Neuronal stem cell (in vitro differentiated cells): ENCODE measurements around the gene HIPK4.

Experiments
- DNase-seq: peaks from one replicate; pipeline ENCODE4 v3.0.0-alpha.2; 2013; ENCODE audit warnings: low spot score
- H2AFZ ChIP-seq: one replicate; pipeline ENCODE4 v1.6.1; 2013; ENCODE audit warnings: mild to moderate bottlenecking, low read length, inconsistent platforms
- H2AK5ac ChIP-seq: 2 replicates; pipeline ENCODE4 v1.6.1; 2013; ENCODE audit warnings: low read depth, mild to moderate bottlenecking, inconsistent platforms, low read length, moderate library complexity, mixed read lengths
- H2BK120ac ChIP-seq: 2 replicates; pipeline ENCODE4 v1.6.1; 2013; ENCODE audit warnings: low read depth, mild to moderate bottlenecking, inconsistent platforms, low read length, moderate library complexity, mixed read lengths
- H2BK12ac ChIP-seq: one replicate; pipeline ENCODE4 v1.6.1; 2013; ENCODE audit warnings: low read length, inconsistent platforms
- H2BK15ac ChIP-seq: 2 replicates; pipeline ENCODE4 v1.6.1; 2013; ENCODE audit warnings: mild to moderate bottlenecking, low read length, inconsistent platforms, mixed read lengths
- H2BK5ac ChIP-seq: one replicate; pipeline ENCODE4 v1.6.1; 2013; ENCODE audit warnings: inconsistent platforms, mild to moderate bottlenecking, low read length, moderate library complexity
- H3K14ac ChIP-seq: one replicate; pipeline ENCODE4 v1.6.1; 2013; ENCODE audit warnings: low read length, inconsistent platforms
- H3K18ac ChIP-seq: 2 replicates; pipeline ENCODE4 v1.6.1; 2013; ENCODE audit warnings: low read length, inconsistent platforms
- H3K23ac ChIP-seq: 2 replicates; pipeline ENCODE4 v1.6.1; 2013; ENCODE audit warnings: low read depth, mild to moderate bottlenecking, mixed read lengths, low read length, inconsistent platforms; ENCODE audit not compliant: poor library complexity
- H3K27ac ChIP-seq: replicated peaks from 3 replicates; pipeline ENCODE4 v1.5.1; 2013; ENCODE audit warnings: low read length, inconsistent platforms
- H3K27me3 ChIP-seq, 3 experiments: 2 replicates each; pipeline ENCODE4 v1.6.1; 2013; ENCODE audit warnings: low read length in 3 of 3, mild to moderate bottlenecking in 2 of 3, inconsistent platforms in 1 of 3, low read depth in 1 of 3, mixed read lengths in 1 of 3, moderate library complexity in 1 of 3; ENCODE audit not compliant: control insufficient read depth in 3 of 3, insufficient read depth in 3 of 3
- H3K36me3 ChIP-seq, 2 donors: replicated peaks in 1 of 2; 2 replicates each; pipeline ENCODE4 v1.6.1; 2013; ENCODE audit warnings: low read length in 2 of 2; ENCODE audit not compliant: control insufficient read depth in 2 of 2, insufficient read depth in 2 of 2
- H3K4ac ChIP-seq: 2 replicates; pipeline ENCODE4 v1.6.1; 2013; ENCODE audit warnings: inconsistent platforms, mild to moderate bottlenecking, low read length, moderate library complexity
- H3K4me1 ChIP-seq, 2 donors: 1 replicate in 1 of 2; 2 replicates in 1 of 2; pipeline ENCODE4 v1.6.1; 2013; ENCODE audit warnings: low read length in 2 of 2, low read depth in 1 of 2; ENCODE audit not compliant: control insufficient read depth in 2 of 2, insufficient read depth in 1 of 2
- H3K4me2 ChIP-seq: one replicate; pipeline ENCODE4 v1.6.1; 2013; ENCODE audit warnings: mild to moderate bottlenecking, low read length, inconsistent platforms; ENCODE audit not compliant: insufficient read depth, poor library complexity, severe bottlenecking
- H3K4me3 ChIP-seq, 2 donors: 2 replicates each; pipeline ENCODE4 v1.5.1; 2013; ENCODE audit warnings: low read length in 2 of 2, mild to moderate bottlenecking in 2 of 2, inconsistent platforms in 1 of 2, moderate library complexity in 1 of 2
- H3K79me1 ChIP-seq: one replicate; pipeline ENCODE4 v1.6.1; 2013; ENCODE audit warnings: low read depth, mild to moderate bottlenecking, inconsistent platforms, low read length, moderate library complexity
- H3K9ac ChIP-seq: one replicate; pipeline ENCODE4 v1.6.1; 2013; ENCODE audit warnings: mild to moderate bottlenecking, low read depth, low read length, inconsistent platforms; ENCODE audit not compliant: poor library complexity
- H3K9me3 ChIP-seq, 2 donors: replicated peaks in 1 of 2; 2 replicates each; pipeline versions ENCODE3 to v1.6.1; 2013; ENCODE audit warnings: low read length in 2 of 2, mild to moderate bottlenecking in 2 of 2, inconsistent platforms in 1 of 2, low read depth in 1 of 2, mixed read lengths in 1 of 2, moderate library complexity in 1 of 2; ENCODE audit not compliant: control insufficient read depth in 2 of 2, insufficient read depth in 1 of 2
- H4K8ac ChIP-seq: one replicate; pipeline ENCODE4 v1.6.1; 2013; ENCODE audit warnings: low read depth, mild to moderate bottlenecking, inconsistent platforms, low read length, moderate library complexity
- H4K91ac ChIP-seq: one replicate; pipeline ENCODE4 v1.6.1; 2013; ENCODE audit warnings: low read length, low read depth, mild to moderate bottlenecking, inconsistent platforms; ENCODE audit not compliant: poor library complexity
- WGBS, 2 donors: extraction: QIAGEN DNeasy Blood & Tissue Kit; methylation state at CpG; one replicate each; pipeline ENCODE4 v1.1.7; 2013; ENCODE audit warnings: missing lambda C conversion rate in 2 of 2, mixed read lengths in 1 of 2; ENCODE audit not compliant: insufficient read length in 2 of 2, insufficient replicate concordance in 1 of 2; ENCODE audit errors: extremely low coverage in 2 of 2; 5-methylcytosine and 5-hydroxymethylcytosine counted together

The HIPK4 gene

DNA sequence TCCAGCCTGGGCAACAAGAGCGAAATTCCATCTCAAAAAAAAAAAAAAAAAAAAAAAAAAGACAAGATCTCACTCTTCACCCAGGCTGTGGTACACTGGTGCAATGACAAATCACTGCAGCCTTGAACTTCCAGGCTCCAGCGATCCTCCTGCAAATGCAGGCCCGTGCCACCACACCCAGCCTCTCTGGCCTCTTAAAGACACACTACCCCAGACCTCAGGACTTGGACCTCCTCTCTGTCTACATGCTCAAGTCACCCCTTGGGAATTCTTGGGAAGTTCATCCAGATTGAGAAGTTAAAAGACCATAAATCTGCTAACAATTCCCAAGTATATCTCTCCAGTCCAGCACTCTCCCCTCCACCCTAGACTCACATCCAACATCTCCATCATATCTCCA, 10.6 kb upstream of the HIPK4 start:
- H3K18ac ChIP-seq, result no peak overlapping the region

DNA sequence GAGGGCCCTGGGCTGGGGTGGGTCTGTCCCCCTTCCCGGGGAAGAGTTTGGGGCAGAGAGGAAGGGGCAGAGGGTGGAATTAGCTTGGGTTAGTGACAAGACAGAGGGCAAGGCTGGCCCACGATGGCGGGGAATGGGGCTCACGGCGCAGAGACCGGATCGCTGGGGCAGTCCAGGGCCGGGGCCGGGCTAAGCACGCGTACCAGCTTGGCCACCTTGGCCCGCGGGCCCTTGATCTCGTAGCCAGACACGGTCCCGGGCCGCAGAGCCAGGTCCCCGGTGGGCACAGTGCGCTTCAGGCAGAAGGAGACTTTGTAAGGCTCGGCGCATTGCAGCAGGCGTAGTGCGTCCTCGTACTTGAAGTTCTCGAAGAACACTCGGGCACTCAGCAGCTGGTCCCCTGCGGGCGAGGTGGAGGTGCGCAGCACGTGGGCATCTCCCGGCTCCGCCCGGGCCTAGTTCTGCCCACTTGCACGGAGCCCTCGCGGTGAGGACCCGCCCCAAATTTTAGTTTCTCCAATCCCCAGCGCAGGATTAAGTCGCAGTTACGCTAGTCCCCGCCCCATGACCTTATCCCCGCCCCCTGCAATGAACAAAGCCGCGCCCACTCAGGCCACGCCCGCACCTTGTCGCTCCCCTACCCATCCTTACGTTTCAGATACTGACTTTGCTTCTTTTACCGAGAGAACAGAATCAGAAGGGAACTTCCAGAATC, 8.6 kb upstream of the HIPK4 start:
- H2BK5ac ChIP-seq, result no peak overlapping the region
- no peaks in the 10 kb centered on the region for H3K9me3 ChIP-seq
- H3K27ac ChIP-seq, result no peak overlapping the region
- H3K4me2 ChIP-seq, result peak overlapping the region; percentile 70
- no peaks in the 10 kb centered on the region for H3K36me3 ChIP-seq
- H2BK15ac ChIP-seq, result peak overlapping the region; percentile 88
- H3K4me1 ChIP-seq, result peaks cover 0 to 8% of the 10 kb centered on the region in 2 donors
- H3K4me3 ChIP-seq, result peak overlapping the region in 1 of 2 donors; percentile 50
- no peak overlapping the region for H3K4ac ChIP-seq
- no peak overlapping the region for H3K9ac ChIP-seq
- peak overlapping the region; percentile 46 for H3K23ac ChIP-seq
- peaks cover 1% of the 10 kb centered on the region for H3K79me1 ChIP-seq
- peaks cover 0 to 4% (median 0%) of the 10 kb centered on the region in 3 experiments for H3K27me3 ChIP-seq
- no peak overlapping the region for H2BK120ac ChIP-seq
- DNase-seq, result peak; percentile 58
- H2AK5ac ChIP-seq, result peak overlapping the region; percentile 94
- no peak overlapping the region for H2AFZ ChIP-seq
- peak overlapping the region; percentile 92 for H3K18ac ChIP-seq
- peak overlapping the region; percentile 98 for H3K14ac ChIP-seq
- no peak overlapping the region for H2BK12ac ChIP-seq
- no peak overlapping the region for H4K91ac ChIP-seq
- WGBS, 2 donors, result no CpG with 5 or more reads among the region's 49 CpGs
- H4K8ac ChIP-seq, result peak overlapping the region; percentile 9

More for the DNA sequence above, 10.6 kb upstream of the HIPK4 start:
- Histone ChIP-seq H2BK15ac (no peak overlapping the region), H4K8ac (no peak overlapping the region), H3K4ac (no peak overlapping the region), H3K27ac (no peak overlapping the region), H3K9ac (no peak overlapping the region), H2BK12ac (no peak overlapping the region), H3K9me3 (no peaks in the 10 kb centered on the region), H2BK120ac (no peak overlapping the region), H4K91ac (no peak overlapping the region), H3K27me3 (peaks cover 0 to 4% (median 0%) of the 10 kb centered on the region in 3 experiments), H3K79me1 (peaks cover 1% of the 10 kb centered on the region), H3K4me2 (no peak overlapping the region), H3K4me3 (no peak overlapping the region), H3K23ac (no peak overlapping the region), H3K14ac (no peak overlapping the region), H2BK5ac (no peak overlapping the region), H3K4me1 (peaks cover 1 to 16% of the 10 kb centered on the region in 2 donors), H3K36me3 (no peaks in the 10 kb centered on the region), H2AK5ac (no peak overlapping the region), H2AFZ (no peak overlapping the region)
- no peak for DNase-seq
- no CpG with 5 or more reads among the region's 3 CpGs for WGBS, 2 donors

DNA sequence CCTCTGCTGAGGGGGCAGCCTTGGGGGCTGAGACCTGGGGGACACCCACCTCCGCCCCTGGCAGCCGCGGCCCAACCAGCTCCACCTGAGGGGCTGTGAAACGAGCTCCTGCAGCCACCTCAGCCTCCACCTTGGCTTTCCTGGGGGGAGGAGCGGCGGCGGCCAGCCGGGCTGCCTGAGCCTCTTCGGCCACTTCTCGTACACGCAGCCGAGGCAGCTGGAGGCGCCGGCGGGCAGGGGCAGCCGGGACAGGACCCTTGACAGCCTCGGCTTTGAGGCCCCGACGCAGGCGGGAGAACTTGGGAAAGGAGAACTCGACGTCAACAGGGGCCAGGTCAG, 7.6 kb upstream of the HIPK4 start:
- Histone ChIP-seq H3K23ac (peak overlapping the region; percentile 18), H4K8ac (no peak overlapping the region), H2BK12ac (no peak overlapping the region), H3K4ac (no peak overlapping the region), H3K4me1 (peaks cover 0 to 5% of the 10 kb centered on the region in 2 donors), H3K27me3 (peaks cover 0 to 4% (median 0%) of the 10 kb centered on the region in 3 experiments), H3K27ac (no peak overlapping the region), H3K36me3 (no peaks in the 10 kb centered on the region), H2AK5ac (peak overlapping the region; percentile 68), H3K4me2 (no peak overlapping the region), H3K9me3 (no peaks in the 10 kb centered on the region), H3K9ac (no peak overlapping the region), H2BK15ac (peak overlapping the region; percentile 31), H3K18ac (no peak overlapping the region), H2BK5ac (no peak overlapping the region), H3K4me3 (no peak overlapping the region), H2BK120ac (no peak overlapping the region), H3K79me1 (no peaks in the 10 kb centered on the region), H3K14ac (no peak overlapping the region), H2AFZ (no peak overlapping the region), H4K91ac (no peak overlapping the region)
- WGBS, 2 donors, result no CpG with 5 or more reads among the region's 22 CpGs
- no peak for DNase-seq

DNA sequence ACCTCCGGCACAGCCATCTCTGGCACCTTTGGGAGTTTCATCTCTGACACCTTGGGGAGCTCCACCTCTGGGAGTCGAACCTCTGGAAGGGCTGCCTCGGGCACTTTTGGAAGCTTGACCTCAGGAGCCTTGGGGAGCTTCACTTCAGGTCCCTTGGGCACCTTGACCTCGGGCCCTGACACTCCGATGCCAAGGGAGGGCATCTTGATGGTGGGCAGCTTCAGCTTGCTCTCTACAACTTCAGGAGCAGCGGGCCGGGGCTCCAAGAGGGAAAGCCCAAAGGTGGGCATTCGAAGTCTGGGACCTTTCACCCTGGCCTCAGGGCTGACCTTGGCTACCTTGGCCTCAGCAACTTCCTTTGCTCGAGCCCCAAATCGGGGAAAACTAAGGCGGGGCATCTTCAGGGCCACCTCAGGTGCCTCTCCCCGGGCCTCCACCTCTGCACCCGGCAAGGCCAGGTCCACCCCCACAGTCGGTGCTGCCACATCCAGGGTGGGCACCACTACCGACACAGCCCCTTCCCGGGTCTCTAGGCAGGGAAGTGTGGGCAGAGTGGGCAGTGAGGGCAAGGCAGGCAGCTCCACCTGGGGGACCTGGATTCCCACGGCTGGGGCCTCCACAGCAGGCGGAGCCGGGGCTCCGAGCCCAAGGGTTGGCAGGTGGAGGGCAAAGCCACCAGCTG, 7.0 kb upstream of the HIPK4 start:
- Histone ChIP-seq H2AK5ac (peak overlapping the region; percentile 68), H2BK5ac (no peak overlapping the region), H2AFZ (no peak overlapping the region), H3K27ac (no peak overlapping the region), H3K4ac (no peak overlapping the region), H3K18ac (no peak overlapping the region), H3K27me3 (peaks cover 0 to 5% (median 4%) of the 10 kb centered on the region in 3 experiments), H2BK15ac (no peak overlapping the region), H3K4me2 (no peak overlapping the region), H3K79me1 (no peaks in the 10 kb centered on the region), H3K9ac (no peak overlapping the region), H3K4me1 (peaks cover 0 to 5% of the 10 kb centered on the region in 2 donors), H2BK120ac (no peak overlapping the region), H3K14ac (no peak overlapping the region), H2BK12ac (no peak overlapping the region), H4K91ac (no peak overlapping the region), H4K8ac (no peak overlapping the region), H3K9me3 (no peaks in the 10 kb centered on the region), H3K4me3 (no peak overlapping the region), H3K36me3 (no peaks in the 10 kb centered on the region), H3K23ac (no peak overlapping the region)
- no peak for DNase-seq
- WGBS, 2 donors, result no CpG with 5 or more reads among the region's 20 CpGs
